H9 (cell line): ENCODE results near the gene GABRR3. TPM values are rescaled to one million over a fixed set of nuclear protein-coding genes. Genes with fewer than 3 reads are reported as not detected.

Experiments used
- DNase-seq: peaks from one replicate; pipeline ENCODE4 v3.0.0-alpha.2; 2017
- H2AFZ ChIP-seq: one replicate; pipeline ENCODE4 v1.6.1; 2013; ENCODE audit warnings: mild to moderate bottlenecking, low read length, control low read depth, moderate library complexity
- H2AK5ac ChIP-seq: 2 replicates; pipeline ENCODE4 v1.6.1; 2013; ENCODE audit warnings: low read length, control low read depth, mixed read lengths; ENCODE audit not compliant: insufficient read length
- H2BK120ac ChIP-seq: one replicate; pipeline ENCODE4 v1.6.1; 2013; ENCODE audit warnings: low read depth, mild to moderate bottlenecking, low read length, control low read depth, inconsistent platforms; ENCODE audit not compliant: poor library complexity, severe bottlenecking
- H2BK12ac ChIP-seq: 2 replicates; pipeline ENCODE4 v1.6.1; 2013; ENCODE audit warnings: low read length, control low read depth, mixed read lengths, low read depth; ENCODE audit not compliant: insufficient read length
- H2BK15ac ChIP-seq: 2 replicates; pipeline ENCODE4 v1.6.1; 2013; ENCODE audit warnings: low read depth, low read length, control low read depth
- H2BK20ac ChIP-seq: one replicate; pipeline ENCODE4 v1.6.1; 2013; ENCODE audit warnings: low read depth, mild to moderate bottlenecking, low read length, control low read depth, inconsistent platforms; ENCODE audit not compliant: poor library complexity, severe bottlenecking
- H2BK5ac ChIP-seq: 2 replicates; pipeline ENCODE4 v1.6.1; 2013; ENCODE audit warnings: low read length, control low read depth, mixed read lengths; ENCODE audit not compliant: insufficient read length
- H3K14ac ChIP-seq: 2 replicates; pipeline ENCODE4 v1.6.1; 2013; ENCODE audit warnings: low read length, control low read depth; ENCODE audit not compliant: insufficient read depth
- H3K18ac ChIP-seq: 2 replicates; pipeline ENCODE4 v1.6.1; 2013; ENCODE audit warnings: low read depth, mild to moderate bottlenecking, mixed read lengths, low read length, control low read depth; ENCODE audit not compliant: insufficient read length
- H3K23ac ChIP-seq: 2 replicates; pipeline ENCODE4 v1.6.1; 2013; ENCODE audit warnings: low read length, control low read depth, mixed read lengths, low read depth; ENCODE audit not compliant: insufficient read length
- H3K23me2 ChIP-seq: 2 replicates; pipeline ENCODE4 v1.6.1; 2013; ENCODE audit warnings: low read depth, mild to moderate bottlenecking, mixed read lengths, low read length, control low read depth; ENCODE audit not compliant: insufficient read length, poor library complexity, severe bottlenecking
- H3K27ac ChIP-seq: 2 replicates; pipeline ENCODE4 v1.5.1; 2013; ENCODE audit warnings: low read length, control low read depth, mixed read lengths, low read depth; ENCODE audit not compliant: insufficient read length
- H3K27me3 ChIP-seq: 2 replicates; pipeline ENCODE4 v1.6.1; 2013; ENCODE audit warnings: low read length, control low read depth, inconsistent platforms; ENCODE audit not compliant: insufficient read depth
- H3K4ac ChIP-seq: 2 replicates; pipeline ENCODE4 v1.6.1; 2013; ENCODE audit warnings: low read depth, mild to moderate bottlenecking, control low read depth, inconsistent platforms, low read length, moderate library complexity
- H3K4me1 ChIP-seq: 2 replicates; pipeline ENCODE4 v1.6.1; 2013; ENCODE audit warnings: low read length, control low read depth, inconsistent platforms; ENCODE audit not compliant: insufficient read depth
- H3K4me2 ChIP-seq: 2 replicates; pipeline ENCODE4 v1.6.1; 2013; ENCODE audit warnings: low read length, control low read depth, mixed read lengths; ENCODE audit not compliant: insufficient read length, insufficient read depth
- H3K56ac ChIP-seq: 2 replicates; pipeline ENCODE4 v1.6.1; 2013; ENCODE audit warnings: low read depth, mild to moderate bottlenecking, mixed read lengths, low read length, control low read depth; ENCODE audit not compliant: insufficient read length
- H3K79me1 ChIP-seq: 2 replicates; pipeline ENCODE4 v1.6.1; 2013; ENCODE audit warnings: low read depth, mild to moderate bottlenecking, moderate library complexity, low read length, control low read depth, inconsistent platforms; ENCODE audit not compliant: insufficient read depth, poor library complexity, severe bottlenecking
- H3K79me2 ChIP-seq: 2 replicates; pipeline ENCODE4 v1.6.1; 2013; ENCODE audit warnings: low read length, control low read depth, inconsistent platforms; ENCODE audit not compliant: insufficient read depth
- H3K9ac ChIP-seq: 2 replicates; pipeline ENCODE4 v1.6.1; 2013; ENCODE audit warnings: low read length, control low read depth, mixed read lengths; ENCODE audit not compliant: insufficient read length; ENCODE audit errors: extremely low read depth
- H3K9me3 ChIP-seq: one replicate; pipeline ENCODE4 v1.6.1; 2013; ENCODE audit warnings: low read depth, low read length, inconsistent platforms; ENCODE audit not compliant: control insufficient read depth
- H3T11ph ChIP-seq: one replicate; pipeline ENCODE4 v1.6.1; 2013; ENCODE audit warnings: mild to moderate bottlenecking, low read length, control low read depth, inconsistent platforms
- H4K20me1 ChIP-seq: one replicate; pipeline ENCODE4 v1.6.1; 2013; ENCODE audit not compliant: control insufficient read depth, insufficient read length, insufficient read depth
- H4K5ac ChIP-seq: 2 replicates; pipeline ENCODE4 v1.6.1; 2013; ENCODE audit warnings: low read depth, mild to moderate bottlenecking, mixed read lengths, low read length, control low read depth; ENCODE audit not compliant: insufficient read length
- H4K8ac ChIP-seq: replicated peaks from 2 replicates; pipeline ENCODE4 v1.6.1; 2013; ENCODE audit warnings: low read length, control low read depth, mixed read lengths, low read depth; ENCODE audit not compliant: insufficient read length
- H4K91ac ChIP-seq: 2 replicates; pipeline ENCODE4 v1.6.1; 2013; ENCODE audit warnings: low read depth, mild to moderate bottlenecking, moderate library complexity, mixed read lengths, low read length, control low read depth; ENCODE audit not compliant: insufficient read length
- H3K27ac Mint-ChIP-seq, 3 experiments: 2 replicates in 2 of 3; 3 replicates in 1 of 3; pipeline ENCODE4 v1.8.0; 2020 to 2021; ENCODE audit warnings: mixed read lengths in 3 of 3, mild to moderate bottlenecking in 1 of 3, moderate library complexity in 1 of 3
- H3K27me3 Mint-ChIP-seq: 2 replicates; pipeline ENCODE4 v1.8.0; 2021; ENCODE audit warnings: low read depth, mild to moderate bottlenecking, moderate library complexity, mixed read lengths
- H3K36me3 Mint-ChIP-seq, 3 experiments: 2 replicates in 2 of 3; 3 replicates in 1 of 3; pipeline ENCODE4 v1.8.0; 2020 to 2021; ENCODE audit warnings: low read depth in 3 of 3, mixed read lengths in 3 of 3; ENCODE audit not compliant: insufficient read depth in 1 of 3
- H3K4me1 Mint-ChIP-seq, 2 experiments: 2 replicates each; pipeline ENCODE4 v1.8.0; 2020; ENCODE audit warnings: mixed read lengths in 2 of 2
- H3K4me3 Mint-ChIP-seq, 2 experiments: 2 replicates in 1 of 2; 3 replicates in 1 of 2; pipeline ENCODE4 v1.8.0; 2020 to 2021; ENCODE audit warnings: mild to moderate bottlenecking in 2 of 2, mixed read lengths in 2 of 2, moderate library complexity in 1 of 2
- H3K9me3 Mint-ChIP-seq, 2 experiments: 2 replicates in 1 of 2; 3 replicates in 1 of 2; pipeline ENCODE4 v1.8.0; 2020; ENCODE audit warnings: mild to moderate bottlenecking in 2 of 2, mixed read lengths in 2 of 2, moderate library complexity in 1 of 2
- CTCF ChIP-seq: fragments of 200-600 bp; sonication (generic); conservative IDR thresholded peaks from 3 replicates; pipeline ENCODE4 v1.8.0; 2021; ENCODE audit warnings: antibody characterized with exemption, mild to moderate bottlenecking
- WGBS: extraction: QIAGEN DNeasy Blood & Tissue Kit; methylation state at CpG from one replicate; pipeline ENCODE4 v1.1.7; 2013; ENCODE audit warnings: missing lambda C conversion rate, low lambda C conversion rate, mixed read lengths; ENCODE audit not compliant: insufficient read length; ENCODE audit errors: extremely low coverage; 5-methylcytosine and 5-hydroxymethylcytosine counted together
- total RNA-seq: library from RNA; stranded (reverse); gene quantifications from 2 replicates; pipeline ENCODE4 v1.2.1, GENCODE V29; 2021

Gene GABRR3
- total RNA-seq, 1 experiment from 2014 or later = not detected

- Histone ChIP-seq H4K5ac (no peak overlapping the region), H3K23ac (no peak overlapping the region), H3K4me2 (no peak overlapping the region), H3K4ac (no peak overlapping the region), H3K27me3 (no peaks in the 10 kb centered on the region), H3K23me2 (no peaks in the 10 kb centered on the region), H2BK15ac (no peak overlapping the region), H3K79me1 (no peaks in the 10 kb centered on the region), H2BK20ac (no peak overlapping the region), H2AK5ac (no peak overlapping the region), H2AFZ (no peak overlapping the region), H2BK12ac (no peak overlapping the region), H4K8ac (no peak overlapping the region), H2BK120ac (no peak overlapping the region), H3K14ac (no peak overlapping the region), H3K56ac (no peak overlapping the region), H3K18ac (no peak overlapping the region), H3K27ac (no peak overlapping the region), H4K91ac (no peak overlapping the region), H4K20me1 (no peaks in the 10 kb centered on the region), H2BK5ac (no peak overlapping the region), H3T11ph (no peak overlapping the region), H3K4me1 (no peaks in the 10 kb centered on the region), H3K9me3 (no peaks in the 10 kb centered on the region), H3K9ac (no peak overlapping the region), H3K79me2 (no peaks in the 10 kb centered on the region)
- Mint-ChIP-seq H3K9me3 (no peaks in the 10 kb centered on the region), H3K4me1 (peaks cover 0 to under 1% of the 10 kb centered on the region in 2 experiments; a peak in 2 of 4 replicates), H3K4me3 (no peak overlapping the region), H3K27ac (no peak overlapping the region), H3K27me3 (no peaks in the 10 kb centered on the region), H3K36me3 (no peaks in the 10 kb centered on the region)
- TF ChIP-seq CTCF = no peak
- no peak for DNase-seq
- WGBS = no CpG with 5 or more reads among the region's 3 CpGs
Measured at GRCh38 chr3:98004721-98005120, 30.4 kb downstream of the GABRR3 start.
